HEK293 (cell line): ENCODE data around the gene MAMDC2.

Source experiments
- ATF2 ChIP-seq: fragments of 450-650 bp; formaldehyde crosslinking; IDR thresholded peaks from 2 replicates; pipeline ENCODE4 v1.5.1; 2016; ENCODE audit warnings: missing biosample characterization, missing genetic modification characterization, low read depth
- REST ChIP-seq: fragments of 450-650 bp; formaldehyde crosslinking; IDR thresholded peaks from 2 replicates; pipeline ENCODE4 v1.5.1; 2016; ENCODE audit warnings: missing biosample characterization, missing genetic modification characterization
- SCRT2 ChIP-seq: fragments of 450-650 bp; formaldehyde crosslinking; IDR thresholded peaks from 2 replicates; pipeline ENCODE4 v1.5.1; 2016; ENCODE audit warnings: missing biosample characterization, missing genetic modification characterization
- ZBTB44 ChIP-seq: fragments of 450-650 bp; IDR thresholded peaks from 2 replicates; pipeline ENCODE4 v1.5.1; 2018; ENCODE audit warnings: missing biosample characterization, mild to moderate bottlenecking, missing genetic modification characterization
- ZFP3 ChIP-seq: fragments of 450-650 bp; formaldehyde crosslinking; IDR thresholded peaks from 2 replicates; pipeline ENCODE4 v1.5.1; 2016; ENCODE audit warnings: low read depth, missing biosample characterization, missing genetic modification characterization
- ZNF202 ChIP-seq: fragments of 450-650 bp; formaldehyde crosslinking; IDR thresholded peaks from 2 replicates; pipeline ENCODE4 v1.5.1; 2016; ENCODE audit warnings: missing biosample characterization, missing genetic modification characterization, borderline replicate concordance
- ZNF266 ChIP-seq: fragments of 450-650 bp; formaldehyde crosslinking; IDR thresholded peaks from 2 replicates; pipeline ENCODE4 v1.5.1; 2016; ENCODE audit warnings: missing biosample characterization, missing genetic modification characterization, low read depth
- ZNF274 ChIP-seq, 2 experiments: fragments of 200-500 bp in 1 of 2; fragments of 450-650 bp in 1 of 2; sonication (Bioruptor generic) in 1 of 2; formaldehyde crosslinking in 1 of 2; IDR thresholded peaks; 2 replicates each; pipeline versions ENCODE4 v1.5.1 to v1.6.1; 2014 to 2016; ENCODE audit warnings: borderline replicate concordance in 1 of 2, inconsistent platforms in 1 of 2, low read length in 1 of 2, missing biosample characterization in 1 of 2, missing genetic modification characterization in 1 of 2
- ZNF350 ChIP-seq: fragments of 450-650 bp; formaldehyde crosslinking; IDR thresholded peaks from 2 replicates; pipeline ENCODE4 v1.5.0; 2017; ENCODE audit warnings: missing biosample characterization, mild to moderate bottlenecking, missing genetic modification characterization
- ZNF366 ChIP-seq: fragments of 450-650 bp; formaldehyde crosslinking; conservative IDR thresholded peaks from 2 replicates; pipeline ENCODE4 v1.5.1; 2016; ENCODE audit warnings: missing biosample characterization, missing genetic modification characterization
- ZNF549 ChIP-seq: fragments of 450-650 bp; IDR thresholded peaks from 2 replicates; pipeline ENCODE4 v1.5.1; 2018; ENCODE audit warnings: missing biosample characterization, missing genetic modification characterization, mild to moderate bottlenecking, inconsistent platforms, moderate library complexity
- TF ChIP-seq, protein P1 (sequence below): fragments of 450-650 bp; formaldehyde crosslinking; IDR thresholded peaks from 2 replicates; pipeline ENCODE4 v1.5.1; 2016; ENCODE audit warnings: missing biosample characterization, missing genetic modification characterization
- TF ChIP-seq, protein P2 (sequence below): fragments of 450-650 bp; formaldehyde crosslinking; IDR thresholded peaks from 2 replicates; pipeline ENCODE4 v1.5.1; 2016; ENCODE audit warnings: missing biosample characterization, missing genetic modification characterization
- TF ChIP-seq, protein P3 (sequence below): fragments of 450-650 bp; formaldehyde crosslinking; IDR thresholded peaks from 2 replicates; pipeline ENCODE4 v1.5.1; 2016; ENCODE audit warnings: missing biosample characterization, missing genetic modification characterization

DNA sequence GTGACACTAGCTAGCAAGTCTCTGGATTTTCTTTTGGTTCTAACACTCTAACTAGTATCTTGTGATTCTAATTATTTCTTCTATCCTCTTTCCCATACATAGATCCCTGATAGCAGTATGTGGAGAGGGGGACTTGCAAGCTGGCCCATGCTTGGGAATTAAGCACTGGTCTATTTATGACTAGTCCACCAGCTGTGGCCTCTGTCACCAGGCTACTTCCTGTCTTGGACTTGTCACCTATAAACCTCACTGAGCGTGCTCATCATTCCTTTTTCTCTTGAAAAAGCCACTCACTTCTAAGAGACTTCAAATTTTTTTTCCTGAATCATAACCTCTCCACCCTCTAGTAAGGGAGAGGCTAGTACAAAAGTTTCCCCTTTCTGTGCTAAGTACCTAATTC is 32.3 kb upstream of the MAMDC2 start:
- TF ChIP-seq, protein P1, sequence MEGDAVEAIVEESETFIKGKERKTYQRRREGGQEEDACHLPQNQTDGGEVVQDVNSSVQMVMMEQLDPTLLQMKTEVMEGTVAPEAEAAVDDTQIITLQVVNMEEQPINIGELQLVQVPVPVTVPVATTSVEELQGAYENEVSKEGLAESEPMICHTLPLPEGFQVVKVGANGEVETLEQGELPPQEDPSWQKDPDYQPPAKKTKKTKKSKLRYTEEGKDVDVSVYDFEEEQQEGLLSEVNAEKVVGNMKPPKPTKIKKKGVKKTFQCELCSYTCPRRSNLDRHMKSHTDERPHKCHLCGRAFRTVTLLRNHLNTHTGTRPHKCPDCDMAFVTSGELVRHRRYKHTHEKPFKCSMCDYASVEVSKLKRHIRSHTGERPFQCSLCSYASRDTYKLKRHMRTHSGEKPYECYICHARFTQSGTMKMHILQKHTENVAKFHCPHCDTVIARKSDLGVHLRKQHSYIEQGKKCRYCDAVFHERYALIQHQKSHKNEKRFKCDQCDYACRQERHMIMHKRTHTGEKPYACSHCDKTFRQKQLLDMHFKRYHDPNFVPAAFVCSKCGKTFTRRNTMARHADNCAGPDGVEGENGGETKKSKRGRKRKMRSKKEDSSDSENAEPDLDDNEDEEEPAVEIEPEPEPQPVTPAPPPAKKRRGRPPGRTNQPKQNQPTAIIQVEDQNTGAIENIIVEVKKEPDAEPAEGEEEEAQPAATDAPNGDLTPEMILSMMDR (tag by site-specific recombination), result no peak
- TF ChIP-seq ZNF202 (no peak), ZBTB44 (tag by site-specific recombination) (no peak), ATF2 (tag by site-specific recombination) (no peak), REST (tag by site-specific recombination) (no peak), ZNF549 (tag by site-specific recombination) (no peak), ZNF350 (tag by site-specific recombination) (no peak), ZFP3 (tag by site-specific recombination) (no peak), ZNF266 (tag by site-specific recombination) (no peak), SCRT2 (tag by site-specific recombination) (no peak), ZNF366 (tag by site-specific recombination) (no peak), ZNF274 (IDR thresholded peaks at IDR 0.05; ENCODE audit: low read length) (no peak), ZNF274 (tag by site-specific recombination; IDR thresholded peaks at IDR 0.05; ENCODE audit: borderline replicate concordance) (no peak)
- TF ChIP-seq, protein P2, sequence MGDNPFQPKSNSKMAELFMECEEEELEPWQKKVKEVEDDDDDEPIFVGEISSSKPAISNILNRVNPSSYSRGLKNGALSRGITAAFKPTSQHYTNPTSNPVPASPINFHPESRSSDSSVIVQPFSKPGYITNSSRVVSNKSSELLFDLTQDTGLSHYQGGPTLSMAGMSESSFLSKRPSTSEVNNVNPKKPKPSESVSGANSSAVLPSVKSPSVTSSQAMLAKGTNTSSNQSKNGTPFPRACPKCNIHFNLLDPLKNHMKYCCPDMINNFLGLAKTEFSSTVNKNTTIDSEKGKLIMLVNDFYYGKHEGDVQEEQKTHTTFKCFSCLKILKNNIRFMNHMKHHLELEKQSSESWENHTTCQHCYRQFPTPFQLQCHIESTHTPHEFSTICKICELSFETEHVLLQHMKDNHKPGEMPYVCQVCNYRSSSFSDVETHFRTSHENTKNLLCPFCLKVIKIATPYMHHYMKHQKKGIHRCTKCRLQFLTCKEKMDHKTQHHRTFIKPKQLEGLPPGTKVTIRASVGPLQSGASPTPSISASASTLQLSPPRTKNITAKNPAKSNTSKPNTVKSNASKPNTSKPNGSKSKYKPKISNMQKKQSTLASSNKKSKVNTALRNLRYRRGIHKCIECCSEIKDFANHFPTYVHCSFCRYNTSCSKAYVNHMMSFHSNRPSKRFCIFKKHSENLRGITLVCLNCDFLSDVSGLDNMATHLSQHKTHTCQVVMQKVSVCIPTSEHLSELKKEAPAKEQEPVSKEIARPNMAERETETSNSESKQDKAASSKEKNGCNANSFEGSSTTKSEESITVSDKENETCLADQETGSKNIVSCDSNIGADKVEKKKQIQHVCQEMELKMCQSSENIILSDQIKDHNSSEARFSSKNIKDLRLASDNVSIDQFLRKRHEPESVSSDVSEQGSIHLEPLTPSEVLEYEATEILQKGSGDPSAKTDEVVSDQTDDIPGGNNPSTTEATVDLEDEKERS (tag by site-specific recombination), result no peak
- TF ChIP-seq, protein P3, sequence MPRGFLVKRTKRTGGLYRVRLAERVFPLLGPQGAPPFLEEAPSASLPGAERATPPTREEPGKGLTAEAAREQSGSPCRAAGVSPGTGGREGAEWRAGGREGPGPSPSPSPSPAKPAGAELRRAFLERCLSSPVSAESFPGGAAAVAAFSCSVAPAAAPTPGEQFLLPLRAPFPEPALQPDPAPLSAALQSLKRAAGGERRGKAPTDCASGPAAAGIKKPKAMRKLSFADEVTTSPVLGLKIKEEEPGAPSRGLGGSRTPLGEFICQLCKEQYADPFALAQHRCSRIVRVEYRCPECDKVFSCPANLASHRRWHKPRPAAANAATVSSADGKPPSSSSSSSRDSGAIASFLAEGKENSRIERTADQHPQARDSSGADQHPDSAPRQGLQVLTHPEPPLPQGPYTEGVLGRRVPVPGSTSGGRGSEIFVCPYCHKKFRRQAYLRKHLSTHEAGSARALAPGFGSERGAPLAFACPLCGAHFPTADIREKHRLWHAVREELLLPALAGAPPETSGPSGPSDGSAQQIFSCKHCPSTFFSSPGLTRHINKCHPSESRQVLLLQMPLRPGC, result no peak
